VCaP (cell line): ENCODE data around the gene SMPX.

Experiments used
- H3K27ac ChIP-seq: fragments of 450-650 bp; 2 replicates; pipeline ENCODE4 v1.5.1; 2017
- CTCF ChIP-seq: fragments of 450-650 bp; conservative IDR thresholded peaks from 2 replicates; pipeline ENCODE4 v1.5.1; 2017; ENCODE audit warnings: mild to moderate bottlenecking, moderate library complexity

SMPX gene

GRCh38 chrX:21657318-21658151, 100.4 kb downstream of the SMPX start:
- TF ChIP-seq CTCF = no peak
- peak overlapping the region; percentile 91 for H3K27ac ChIP-seq

- TF ChIP-seq CTCF = no peak
- H3K27ac ChIP-seq = peak overlapping the region; percentile 91
Measured at GRCh38 chrX:21656587-21657317, 101.2 kb downstream of the SMPX start.
